Measurements from ENCODE around the gene TFAP2E.

The TFAP2E gene

GRCh38 chr1:35594005-35594760, 21.1 kb downstream of the TFAP2E start:
- Histone ChIP-seq H3K36me3 (ENCODE audit: control insufficient read depth, insufficient read depth, low read length) (no peaks in the 10 kb centered on the region), H3K4me3 (ENCODE audit: insufficient read depth, low read depth, low read length, poor library complexity, severe bottlenecking) (no peak overlapping the region), H3K27ac (ENCODE audit: insufficient read depth, low read length, poor library complexity, severe bottlenecking) (no peak overlapping the region), H3K4me1 (ENCODE audit: control insufficient read depth, insufficient read depth, low read length, poor library complexity, severe bottlenecking) (no peaks in the 10 kb centered on the region), H3K27me3 (replicated peaks; ENCODE audit: control insufficient read depth, insufficient read depth, low read length, poor library complexity, severe bottlenecking) (no peaks in the 10 kb centered on the region), H3K9me3 (ENCODE audit: control insufficient read depth, low read length) (no peaks in the 10 kb centered on the region)
- DNase-seq = no peak

- Histone ChIP-seq H3K4me3 (ENCODE audit: insufficient read depth, low read depth, low read length, poor library complexity, severe bottlenecking) (no peak overlapping the region), H3K9me3 (ENCODE audit: control insufficient read depth, low read length) (no peaks in the 10 kb centered on the region), H3K4me1 (ENCODE audit: control insufficient read depth, insufficient read depth, low read length, poor library complexity, severe bottlenecking) (no peaks in the 10 kb centered on the region), H3K36me3 (ENCODE audit: control insufficient read depth, insufficient read depth, low read length) (peaks cover 4% of the 10 kb centered on the region), H3K27ac (ENCODE audit: insufficient read depth, low read length, poor library complexity, severe bottlenecking) (no peak overlapping the region), H3K27me3 (replicated peaks; ENCODE audit: control insufficient read depth, insufficient read depth, low read length, poor library complexity, severe bottlenecking) (no peaks in the 10 kb centered on the region)
- no peak for DNase-seq
Measured at GRCh38 chr1:35595684-35596083, 22.6 kb downstream of the TFAP2E start.

DNA sequence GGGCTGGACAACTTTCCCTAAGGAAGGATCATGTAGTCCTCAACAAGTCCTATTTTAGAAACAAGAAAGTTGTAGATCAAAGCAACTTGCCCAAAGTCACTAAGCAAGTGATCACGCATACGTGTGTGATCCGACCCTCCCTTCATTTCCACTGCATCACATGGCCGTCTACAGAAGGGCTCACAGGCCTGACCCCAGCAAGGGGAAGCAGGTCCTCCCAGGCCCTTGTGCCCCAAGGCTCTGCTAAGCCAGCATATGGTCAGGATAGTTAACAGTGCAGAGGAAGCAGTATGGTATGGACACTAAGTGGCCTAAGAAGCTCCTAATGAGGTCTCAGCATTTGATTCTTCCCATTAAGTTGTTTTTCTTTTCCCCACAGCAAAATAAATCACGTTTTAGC, 24.8 kb downstream of the TFAP2E start:
- no peaks in the 10 kb centered on the region for H3K4me1 ChIP-seq (ENCODE audit: control insufficient read depth, insufficient read depth, low read length, poor library complexity, severe bottlenecking)
- peaks cover 17% of the 10 kb centered on the region for H3K36me3 ChIP-seq (ENCODE audit: control insufficient read depth, insufficient read depth, low read length)
- DNase-seq = no peak
- no peak overlapping the region for H3K27ac ChIP-seq (ENCODE audit: insufficient read depth, low read length, poor library complexity, severe bottlenecking)
- no peak overlapping the region for H3K4me3 ChIP-seq (ENCODE audit: insufficient read depth, low read depth, low read length, poor library complexity, severe bottlenecking)
- no peaks in the 10 kb centered on the region for H3K9me3 ChIP-seq (ENCODE audit: control insufficient read depth, low read length)
- no peaks in the 10 kb centered on the region for H3K27me3 ChIP-seq (replicated peaks; ENCODE audit: control insufficient read depth, insufficient read depth, low read length, poor library complexity, severe bottlenecking)

DNA sequence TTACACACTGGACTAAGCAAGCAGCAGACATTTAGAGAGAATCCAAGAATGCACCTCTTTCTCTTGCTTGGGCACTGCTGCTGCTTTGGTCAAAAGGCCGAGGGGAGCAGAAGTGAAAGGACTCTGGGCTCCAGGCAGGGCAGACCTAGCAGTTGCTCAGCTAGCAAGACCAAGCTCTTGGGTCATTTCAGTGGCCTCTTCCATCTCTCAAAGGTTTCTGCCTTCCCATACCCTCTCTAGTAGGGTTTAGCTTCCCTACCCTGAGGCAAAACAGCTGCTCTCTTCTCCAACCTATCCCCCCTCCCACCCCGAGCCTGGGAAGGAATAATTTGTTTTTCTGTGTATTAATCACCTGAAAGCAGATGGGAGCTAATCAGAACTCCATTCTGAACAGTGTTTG, 25.8 kb downstream of the TFAP2E start:
- no peak overlapping the region for H3K4me3 ChIP-seq (ENCODE audit: insufficient read depth, low read depth, low read length, poor library complexity, severe bottlenecking)
- H3K36me3 ChIP-seq (ENCODE audit: control insufficient read depth, insufficient read depth, low read length) = peaks cover 26% of the 10 kb centered on the region
- no peaks in the 10 kb centered on the region for H3K9me3 ChIP-seq (ENCODE audit: control insufficient read depth, low read length)
- DNase-seq = no peak
- H3K4me1 ChIP-seq (ENCODE audit: control insufficient read depth, insufficient read depth, low read length, poor library complexity, severe bottlenecking) = no peaks in the 10 kb centered on the region
- no peaks in the 10 kb centered on the region for H3K27me3 ChIP-seq (replicated peaks; ENCODE audit: control insufficient read depth, insufficient read depth, low read length, poor library complexity, severe bottlenecking)
- H3K27ac ChIP-seq (ENCODE audit: insufficient read depth, low read length, poor library complexity, severe bottlenecking) = no peak overlapping the region

GRCh38 chr1:35599411-35599810, 26.3 kb downstream of the TFAP2E start:
- Histone ChIP-seq H3K9me3 (ENCODE audit: control insufficient read depth, low read length) (no peaks in the 10 kb centered on the region), H3K27me3 (replicated peaks; ENCODE audit: control insufficient read depth, insufficient read depth, low read length, poor library complexity, severe bottlenecking) (no peaks in the 10 kb centered on the region), H3K4me3 (ENCODE audit: insufficient read depth, low read depth, low read length, poor library complexity, severe bottlenecking) (no peak overlapping the region), H3K4me1 (ENCODE audit: control insufficient read depth, insufficient read depth, low read length, poor library complexity, severe bottlenecking) (no peaks in the 10 kb centered on the region), H3K36me3 (ENCODE audit: control insufficient read depth, insufficient read depth, low read length) (peaks cover 30% of the 10 kb centered on the region), H3K27ac (ENCODE audit: insufficient read depth, low read length, poor library complexity, severe bottlenecking) (no peak overlapping the region)
- no peak for DNase-seq

GRCh38 chr1:35600593-35600992, 27.5 kb downstream of the TFAP2E start:
- DNase-seq = no peak
- Histone ChIP-seq H3K9me3 (ENCODE audit: control insufficient read depth, low read length) (no peaks in the 10 kb centered on the region), H3K4me1 (ENCODE audit: control insufficient read depth, insufficient read depth, low read length, poor library complexity, severe bottlenecking) (no peaks in the 10 kb centered on the region), H3K27ac (ENCODE audit: insufficient read depth, low read length, poor library complexity, severe bottlenecking) (no peak overlapping the region), H3K4me3 (ENCODE audit: insufficient read depth, low read depth, low read length, poor library complexity, severe bottlenecking) (no peak overlapping the region), H3K27me3 (replicated peaks; ENCODE audit: control insufficient read depth, insufficient read depth, low read length, poor library complexity, severe bottlenecking) (no peaks in the 10 kb centered on the region), H3K36me3 (ENCODE audit: control insufficient read depth, insufficient read depth, low read length) (peaks cover 36% of the 10 kb centered on the region)

DNA sequence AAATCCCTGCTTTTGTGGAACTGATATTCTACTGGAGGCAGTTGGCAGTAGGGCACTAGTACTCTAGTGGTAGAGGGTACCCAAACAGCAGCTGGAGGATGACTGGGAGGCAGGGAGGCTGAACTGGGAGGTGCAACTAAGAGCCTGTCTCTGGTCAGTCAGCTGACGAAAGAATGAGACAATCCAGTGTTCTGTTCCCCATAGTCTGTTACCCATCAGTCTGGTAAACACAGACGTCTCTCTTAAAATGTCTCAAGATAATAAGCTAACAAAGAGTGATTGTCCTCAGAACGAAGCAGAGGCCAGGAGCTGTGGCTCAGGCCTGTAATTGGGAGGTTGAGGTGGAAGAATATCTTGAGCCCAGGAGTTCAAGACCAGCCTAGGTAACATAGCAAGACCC, 30.4 kb downstream of the TFAP2E start:
- peaks cover 43% of the 10 kb centered on the region for H3K36me3 ChIP-seq (ENCODE audit: control insufficient read depth, insufficient read depth, low read length)

DNA sequence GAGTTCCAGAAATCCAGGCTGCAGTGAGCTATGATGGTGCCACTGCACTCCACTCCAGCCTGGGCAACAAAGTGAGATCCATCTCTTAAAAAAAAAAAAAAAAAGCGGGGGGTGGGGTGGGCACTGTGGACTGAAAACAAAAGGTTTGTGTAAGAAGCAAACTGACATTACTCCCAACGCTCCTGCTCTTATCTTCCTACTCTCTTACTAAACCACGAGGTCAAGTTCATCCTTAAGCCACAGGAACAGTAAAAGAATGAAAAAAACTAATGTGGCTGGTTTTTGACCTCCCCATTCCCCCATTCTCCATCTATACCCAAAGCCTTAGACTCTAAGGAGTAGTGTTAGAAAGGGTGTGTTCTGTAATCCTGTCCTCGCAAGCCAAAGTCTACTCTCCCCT, 30.8 kb downstream of the TFAP2E start:
- Histone ChIP-seq H3K4me1 (ENCODE audit: control insufficient read depth, insufficient read depth, low read length, poor library complexity, severe bottlenecking) (no peaks in the 10 kb centered on the region), H3K36me3 (ENCODE audit: control insufficient read depth, insufficient read depth, low read length) (peaks cover 48% of the 10 kb centered on the region), H3K9me3 (ENCODE audit: control insufficient read depth, low read length) (no peaks in the 10 kb centered on the region), H3K27ac (ENCODE audit: insufficient read depth, low read length, poor library complexity, severe bottlenecking) (no peak overlapping the region), H3K4me3 (ENCODE audit: insufficient read depth, low read depth, low read length, poor library complexity, severe bottlenecking) (no peak overlapping the region), H3K27me3 (replicated peaks; ENCODE audit: control insufficient read depth, insufficient read depth, low read length, poor library complexity, severe bottlenecking) (no peaks in the 10 kb centered on the region)
- no peak for DNase-seq

More for the DNA sequence above, 30.4 kb downstream of the TFAP2E start:
- Histone ChIP-seq H3K4me1 (ENCODE audit: control insufficient read depth, insufficient read depth, low read length, poor library complexity, severe bottlenecking) (no peaks in the 10 kb centered on the region), H3K27ac (ENCODE audit: insufficient read depth, low read length, poor library complexity, severe bottlenecking) (no peak overlapping the region), H3K27me3 (replicated peaks; ENCODE audit: control insufficient read depth, insufficient read depth, low read length, poor library complexity, severe bottlenecking) (no peaks in the 10 kb centered on the region), H3K9me3 (ENCODE audit: control insufficient read depth, low read length) (no peaks in the 10 kb centered on the region), H3K4me3 (ENCODE audit: insufficient read depth, low read depth, low read length, poor library complexity, severe bottlenecking) (no peak overlapping the region)
- DNase-seq = no peak

- Histone ChIP-seq H3K9me3 (ENCODE audit: control insufficient read depth, low read length) (no peaks in the 10 kb centered on the region), H3K36me3 (ENCODE audit: control insufficient read depth, insufficient read depth, low read length) (peaks cover 52% of the 10 kb centered on the region), H3K27me3 (replicated peaks; ENCODE audit: control insufficient read depth, insufficient read depth, low read length, poor library complexity, severe bottlenecking) (no peaks in the 10 kb centered on the region), H3K4me3 (ENCODE audit: insufficient read depth, low read depth, low read length, poor library complexity, severe bottlenecking) (no peak overlapping the region), H3K4me1 (ENCODE audit: control insufficient read depth, insufficient read depth, low read length, poor library complexity, severe bottlenecking) (no peaks in the 10 kb centered on the region), H3K27ac (ENCODE audit: insufficient read depth, low read length, poor library complexity, severe bottlenecking) (no peak overlapping the region)
- DNase-seq = no peak
Measured at GRCh38 chr1:35605071-35605866, 32.2 kb downstream of the TFAP2E start.

DNA sequence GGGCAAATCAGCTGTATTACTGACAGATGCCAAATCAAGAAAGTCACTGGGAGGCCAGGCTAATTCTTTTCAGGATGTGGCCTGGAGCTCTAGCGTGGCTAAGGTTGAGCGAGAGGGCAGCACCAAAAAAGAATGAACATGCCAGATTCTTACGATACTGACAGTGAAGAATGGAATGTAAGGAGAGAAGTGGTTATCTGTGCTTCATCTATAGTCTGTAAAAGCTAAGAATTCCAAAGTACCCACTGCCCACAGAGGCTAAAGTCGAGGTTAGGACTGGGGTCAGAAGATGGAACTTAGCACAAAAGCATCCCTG, 32.7 kb downstream of the TFAP2E start:
- H3K36me3 ChIP-seq (ENCODE audit: control insufficient read depth, insufficient read depth, low read length) = peaks cover 48% of the 10 kb centered on the region
- no peak for DNase-seq

More for the DNA sequence above, 32.7 kb downstream of the TFAP2E start:
- H3K4me3 ChIP-seq (ENCODE audit: insufficient read depth, low read depth, low read length, poor library complexity, severe bottlenecking) = no peak overlapping the region
- no peaks in the 10 kb centered on the region for H3K4me1 ChIP-seq (ENCODE audit: control insufficient read depth, insufficient read depth, low read length, poor library complexity, severe bottlenecking)
- no peaks in the 10 kb centered on the region for H3K9me3 ChIP-seq (ENCODE audit: control insufficient read depth, low read length)
- no peaks in the 10 kb centered on the region for H3K27me3 ChIP-seq (replicated peaks; ENCODE audit: control insufficient read depth, insufficient read depth, low read length, poor library complexity, severe bottlenecking)
- no peak overlapping the region for H3K27ac ChIP-seq (ENCODE audit: insufficient read depth, low read length, poor library complexity, severe bottlenecking)

All from effector memory CD4-positive, alpha-beta T cell (primary cell).